MM.1S (cell line): ENCODE measurements around the gene HABP4.

Experiments
- EZH2 ChIP-seq: fragments of 300-600 bp; sonication (generic); optimal IDR thresholded peaks from 2 replicates; pipeline ENCODE3; 2017; ENCODE audit warnings: low read depth, mild to moderate bottlenecking, antibody characterized with exemption, low read length, mixed read lengths
- EZH2phosphoT487 ChIP-seq: fragments of 300-600 bp; sonication (generic); IDR thresholded peaks from 2 replicates; pipeline ENCODE4 v1.6.1; 2018; ENCODE audit warnings: antibody characterized with exemption, low read length
- TF ChIP-seq, protein P1 (sequence below): fragments of 300-600 bp; sonication (generic); IDR thresholded peaks from 2 replicates; pipeline ENCODE4 v1.5.1; 2016; ENCODE audit warnings: antibody characterized with exemption, low read length, mixed read lengths

DNA sequence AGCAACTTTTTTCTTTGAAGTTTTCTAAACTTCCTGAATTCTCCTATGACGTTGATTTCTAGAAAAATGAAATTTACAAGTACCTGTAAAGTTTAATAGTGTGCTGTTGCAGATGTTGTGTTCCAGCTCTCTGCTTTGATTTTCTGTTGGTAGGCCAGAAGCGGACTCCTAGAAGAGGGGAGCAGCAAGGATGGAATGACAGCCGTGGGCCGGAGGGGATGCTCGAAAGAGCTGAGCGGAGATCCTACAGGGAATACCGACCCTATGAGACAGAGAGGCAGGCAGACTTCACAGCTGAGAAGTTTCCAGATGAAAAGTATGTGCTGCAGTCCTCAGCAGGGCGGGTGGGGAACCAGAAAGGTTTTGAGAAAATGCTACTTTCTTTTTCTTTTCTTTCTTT lies 8.3 kb downstream of the HABP4 start:
- TF ChIP-seq, protein P1, sequence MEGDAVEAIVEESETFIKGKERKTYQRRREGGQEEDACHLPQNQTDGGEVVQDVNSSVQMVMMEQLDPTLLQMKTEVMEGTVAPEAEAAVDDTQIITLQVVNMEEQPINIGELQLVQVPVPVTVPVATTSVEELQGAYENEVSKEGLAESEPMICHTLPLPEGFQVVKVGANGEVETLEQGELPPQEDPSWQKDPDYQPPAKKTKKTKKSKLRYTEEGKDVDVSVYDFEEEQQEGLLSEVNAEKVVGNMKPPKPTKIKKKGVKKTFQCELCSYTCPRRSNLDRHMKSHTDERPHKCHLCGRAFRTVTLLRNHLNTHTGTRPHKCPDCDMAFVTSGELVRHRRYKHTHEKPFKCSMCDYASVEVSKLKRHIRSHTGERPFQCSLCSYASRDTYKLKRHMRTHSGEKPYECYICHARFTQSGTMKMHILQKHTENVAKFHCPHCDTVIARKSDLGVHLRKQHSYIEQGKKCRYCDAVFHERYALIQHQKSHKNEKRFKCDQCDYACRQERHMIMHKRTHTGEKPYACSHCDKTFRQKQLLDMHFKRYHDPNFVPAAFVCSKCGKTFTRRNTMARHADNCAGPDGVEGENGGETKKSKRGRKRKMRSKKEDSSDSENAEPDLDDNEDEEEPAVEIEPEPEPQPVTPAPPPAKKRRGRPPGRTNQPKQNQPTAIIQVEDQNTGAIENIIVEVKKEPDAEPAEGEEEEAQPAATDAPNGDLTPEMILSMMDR, result no peak
- TF ChIP-seq EZH2 (no peak), EZH2phosphoT487 (no peak)
